HPDE6-E6E7 (cell line): ENCODE results near the gene UGCG.
"Not testable (repeated sequence)": the region's sequence is repeated elsewhere in the genome, so short reads cannot be mapped to it uniquely, and the experiment has no call there.

Source experiments
- DNase-seq: peaks from one replicate; pipeline ENCODE4 v3.0.0; 2011; ENCODE audit warnings: missing footprints; ENCODE audit errors: extremely low spot score

UGCG gene

DNA sequence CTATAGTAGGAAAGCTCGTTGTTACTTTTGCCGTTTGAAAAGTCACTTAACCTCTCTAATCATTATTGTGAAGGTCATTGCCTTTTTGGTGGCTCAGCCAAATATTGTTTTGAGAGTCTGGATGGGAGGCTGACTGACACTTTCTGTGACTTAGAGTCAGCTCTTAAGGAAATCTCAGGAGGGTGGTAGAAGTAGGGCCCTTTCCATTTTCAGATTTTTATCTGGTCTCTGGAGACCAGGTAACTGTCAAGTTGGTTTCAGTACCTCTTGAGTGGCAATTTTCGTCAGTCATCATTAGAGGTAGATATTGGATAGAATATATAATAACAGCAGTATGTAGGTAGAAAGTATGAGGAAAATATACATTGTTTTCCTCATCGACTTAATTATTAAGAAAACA, 23.3 kb downstream of the UGCG start:
- DNase-seq = no peak

DNA sequence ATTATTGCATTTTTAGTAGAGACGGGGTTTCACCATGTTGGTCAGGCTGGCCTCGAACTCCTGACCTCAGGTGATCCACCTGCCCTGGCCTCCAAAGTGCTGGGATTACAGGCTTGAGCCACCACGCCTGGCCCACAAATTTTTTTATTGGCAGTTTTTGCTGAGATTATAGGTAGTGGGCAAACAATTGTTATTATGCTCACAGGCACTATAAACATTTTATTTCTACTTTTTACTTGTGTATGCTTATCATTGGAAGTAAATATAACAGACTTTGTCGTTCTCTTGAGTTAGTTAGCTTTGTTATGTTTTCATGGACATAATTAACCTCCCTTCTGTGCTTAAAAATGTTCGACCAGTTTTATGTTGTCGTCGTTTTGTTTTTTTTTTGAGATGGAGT, 23.9 kb downstream of the UGCG start:
- no peak for DNase-seq

DNA sequence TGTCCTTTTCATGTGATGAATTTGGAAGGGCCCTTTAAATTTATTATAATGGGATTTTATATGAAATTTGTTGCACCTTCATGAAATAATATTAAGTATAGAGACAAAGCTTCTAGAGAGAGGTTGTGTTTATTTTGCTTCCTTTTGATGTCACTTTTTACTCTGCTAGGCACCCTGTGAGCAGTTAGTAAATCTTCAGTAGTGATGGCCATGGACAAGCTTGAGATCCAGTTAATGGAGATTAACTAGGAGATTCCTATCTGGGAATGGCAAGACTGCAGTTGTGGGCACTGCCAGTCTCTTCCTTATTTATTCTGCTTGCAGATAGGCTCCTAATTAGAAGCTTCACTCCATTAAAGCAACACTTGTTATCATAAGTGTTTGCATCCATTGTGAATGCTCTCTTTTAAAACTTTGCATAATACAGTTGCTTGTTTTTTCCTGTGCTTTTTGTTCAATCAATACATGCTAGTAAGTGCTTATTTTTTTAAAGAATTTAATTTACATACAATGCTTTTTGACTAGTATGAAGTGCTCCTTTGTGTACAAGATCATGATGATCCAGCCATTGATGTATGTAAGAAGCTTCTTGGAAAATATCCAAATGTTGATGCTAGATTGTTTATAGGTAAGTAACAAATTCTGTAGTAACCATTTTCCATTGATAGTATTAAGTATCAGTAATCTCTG, 25.9 kb downstream of the UGCG start:
- no peak for DNase-seq

DNA sequence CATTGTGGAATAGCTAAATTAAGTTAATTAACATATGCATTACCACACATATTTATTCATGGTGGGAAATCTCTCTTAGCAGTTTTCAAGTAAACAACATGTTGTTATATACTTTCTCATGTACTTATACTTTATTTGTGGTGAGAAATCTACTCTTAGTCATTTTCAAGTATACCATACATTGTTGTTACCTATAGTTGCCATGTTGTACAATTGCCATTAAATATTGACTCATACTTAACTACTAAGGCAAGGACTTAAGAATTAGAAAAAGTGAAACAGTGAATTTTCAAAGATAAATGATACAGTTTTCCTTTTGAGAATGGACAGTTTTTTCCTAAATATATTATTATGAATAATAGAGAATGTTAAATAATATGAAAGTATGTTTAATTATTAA, 27.7 kb downstream of the UGCG start:
- no peak for DNase-seq

DNA sequence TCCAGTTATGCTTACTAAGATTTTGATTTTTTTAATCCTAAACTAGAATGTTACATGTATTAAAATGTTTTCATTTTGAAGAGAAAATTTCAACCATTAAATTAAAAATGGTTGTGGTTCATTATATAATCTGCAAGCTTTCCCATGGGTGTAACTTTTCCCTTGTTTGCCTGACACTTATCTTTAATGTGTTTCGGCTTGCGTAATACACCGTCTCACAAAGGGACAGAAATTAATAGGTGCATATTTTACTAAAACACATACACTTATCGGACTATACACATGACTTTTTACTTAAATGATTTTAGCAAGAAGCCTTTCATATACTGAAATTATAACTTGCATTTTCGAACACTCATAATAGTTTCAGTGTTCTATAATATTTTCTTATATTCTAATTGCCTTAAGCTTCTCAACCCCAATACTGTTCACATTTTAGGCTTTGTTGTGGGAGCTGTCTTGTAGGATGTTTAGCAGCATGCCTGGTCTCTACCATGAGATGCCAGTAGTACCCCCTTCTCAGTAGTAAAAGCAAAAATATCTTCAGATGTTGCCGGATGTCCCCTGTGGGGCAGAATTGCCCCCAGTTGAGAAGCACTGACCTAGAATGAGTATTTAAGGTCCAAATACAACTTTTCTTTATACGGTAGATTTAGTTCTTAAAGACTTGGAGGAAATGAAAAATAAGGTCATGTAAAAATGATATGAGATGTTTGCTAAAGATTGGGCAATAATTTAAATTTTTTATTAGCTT, 28.6 kb downstream of the UGCG start:
- DNase-seq = no peak

DNA sequence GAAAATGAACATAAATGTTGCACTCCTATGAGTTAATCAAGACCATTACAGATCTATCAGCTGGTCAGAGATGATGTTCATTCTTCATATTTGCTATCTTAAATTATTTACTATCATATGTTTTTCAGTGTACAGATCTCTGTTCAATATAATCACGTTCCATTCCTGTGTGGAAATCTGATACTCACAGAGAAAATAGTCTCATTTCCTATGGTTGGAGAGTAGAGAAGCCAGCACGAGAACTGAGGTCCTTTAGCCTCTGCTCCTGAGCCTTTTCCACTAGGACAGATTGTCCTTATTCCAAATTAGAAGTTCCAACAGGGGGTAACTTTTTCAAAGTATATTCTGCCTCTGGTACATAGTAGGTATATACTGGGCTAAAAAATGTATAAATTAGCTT, 29.2 kb downstream of the UGCG start:
- DNase-seq = no peak

DNA sequence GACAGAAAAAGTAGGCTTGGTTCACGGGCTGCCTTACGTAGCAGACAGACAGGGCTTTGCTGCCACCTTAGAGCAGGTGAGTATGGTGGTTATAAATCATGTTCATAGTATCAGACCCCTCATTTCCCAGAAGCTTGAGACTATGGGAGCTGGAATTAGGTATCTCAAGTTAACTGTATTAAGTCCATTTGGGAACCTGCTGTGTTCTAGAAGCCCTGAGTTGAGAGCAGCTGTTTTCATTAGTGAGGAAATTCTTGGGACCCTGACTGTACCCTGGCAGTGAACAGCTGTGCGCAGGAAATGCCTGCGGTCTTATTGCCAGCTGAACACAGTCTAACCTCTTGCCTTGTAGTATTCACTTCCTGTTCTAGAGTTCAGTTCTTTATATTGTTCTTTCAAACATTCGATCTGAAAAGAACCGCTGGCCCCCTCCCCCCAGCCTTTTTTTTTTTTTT, 29.8 kb downstream of the UGCG start:
- DNase-seq = no peak

DNA sequence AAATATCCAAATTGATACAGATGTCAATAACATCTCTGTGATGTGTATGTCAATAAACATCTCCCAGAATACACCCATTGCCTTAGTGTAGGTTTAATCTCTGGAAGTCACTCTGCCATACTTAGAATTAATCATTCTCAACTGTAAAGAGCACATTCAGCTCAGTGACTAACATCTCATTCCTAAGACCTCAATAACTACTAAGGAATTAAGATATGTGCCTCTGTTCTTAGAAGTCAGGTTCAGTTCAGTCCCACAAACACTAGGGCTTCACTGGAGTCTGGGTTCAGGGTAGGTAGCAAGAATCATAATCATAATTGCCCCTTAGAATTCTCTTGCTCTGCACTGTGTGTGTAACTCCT, 31.7 kb downstream of the UGCG start:
- DNase-seq = no peak

DNA sequence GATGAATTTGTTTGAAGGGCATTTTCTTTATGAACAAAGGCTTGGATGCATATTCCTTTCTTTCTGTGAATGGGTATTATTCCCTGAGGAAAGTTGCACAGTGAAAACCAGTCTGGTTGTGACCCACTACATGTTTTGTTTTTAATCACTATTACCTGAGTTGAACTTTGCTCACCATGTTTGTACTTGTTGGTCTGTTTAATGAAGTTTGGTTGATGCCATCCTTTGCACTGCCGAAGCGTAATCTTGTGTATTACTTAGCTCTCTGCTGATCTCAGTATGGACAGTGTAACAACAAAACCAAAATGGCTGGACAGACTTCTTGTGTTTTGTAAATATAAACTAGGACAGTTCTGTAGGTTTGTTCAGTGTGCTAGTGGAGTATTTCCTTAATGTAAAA, 38.1 kb downstream of the UGCG start:
- no peak for DNase-seq

DNA sequence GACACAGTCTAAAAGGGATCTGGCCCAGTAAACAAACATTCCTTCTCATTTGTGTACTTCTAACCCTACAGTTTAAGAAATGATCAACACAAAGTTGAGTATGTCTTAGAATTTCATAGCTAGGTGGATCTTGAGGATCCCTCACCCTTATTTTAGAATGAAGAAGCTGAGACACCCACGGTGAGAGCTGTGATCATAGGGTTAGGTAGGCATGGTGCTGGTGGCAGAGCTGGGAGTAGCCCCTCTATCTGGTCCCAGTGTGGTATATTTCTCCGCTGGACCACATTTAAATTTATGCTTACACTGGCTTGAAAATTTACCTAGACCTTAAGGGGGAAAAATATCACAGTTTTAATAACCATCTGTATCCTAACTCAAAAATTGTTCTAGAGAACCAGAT, 39.8 kb downstream of the UGCG start:
- no peak for DNase-seq

DNA sequence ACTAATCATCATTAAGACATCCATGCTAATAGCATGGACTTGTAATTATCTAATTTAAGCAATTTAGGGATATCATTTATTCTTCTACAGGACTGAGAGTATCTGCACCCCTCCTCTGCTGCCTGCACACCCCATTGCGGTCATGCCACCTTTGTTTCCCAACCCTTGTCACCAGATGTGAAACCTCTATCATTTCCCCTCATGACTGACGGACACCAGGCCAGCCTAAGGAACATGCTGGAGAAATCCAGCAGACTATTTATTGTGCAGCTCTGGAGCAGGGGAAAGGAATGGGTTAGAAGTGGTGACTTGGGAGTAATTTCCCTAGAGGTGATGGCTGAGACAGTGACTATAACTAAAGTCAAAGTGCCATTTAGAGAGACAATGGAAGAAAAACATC, 40.7 kb downstream of the UGCG start:
- no peak for DNase-seq

DNA sequence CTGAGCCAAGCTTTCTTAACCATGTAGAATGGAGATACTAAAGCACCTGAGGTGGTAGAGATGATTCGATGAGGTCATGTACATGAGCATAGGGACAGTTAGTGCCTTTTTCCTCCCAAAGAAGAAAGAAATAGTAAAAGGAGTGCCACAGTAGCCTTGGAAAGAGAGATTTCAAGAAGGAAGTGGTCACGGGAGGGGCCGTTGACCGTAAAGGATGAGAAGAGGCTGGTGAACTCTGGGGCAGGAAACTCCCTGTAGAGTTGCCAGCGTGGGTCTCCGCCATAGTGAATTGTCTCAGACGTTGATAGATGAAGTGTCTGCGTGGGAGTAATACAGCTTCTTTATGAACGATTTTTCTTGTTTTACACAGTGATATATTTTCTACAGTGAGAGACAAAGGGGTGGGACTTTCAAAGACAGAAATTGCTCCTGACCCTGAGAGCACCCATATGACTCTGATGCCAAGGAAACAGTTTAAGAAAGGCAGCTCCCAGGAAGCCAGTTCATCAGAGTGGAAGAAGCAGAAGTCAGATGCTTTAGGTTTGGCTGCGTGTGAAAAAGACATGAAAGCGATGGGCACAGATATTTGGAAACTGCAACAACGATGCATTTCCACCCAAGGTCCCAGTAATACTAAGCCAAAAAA, 41.3 kb downstream of the UGCG start:
- no peak for DNase-seq

DNA sequence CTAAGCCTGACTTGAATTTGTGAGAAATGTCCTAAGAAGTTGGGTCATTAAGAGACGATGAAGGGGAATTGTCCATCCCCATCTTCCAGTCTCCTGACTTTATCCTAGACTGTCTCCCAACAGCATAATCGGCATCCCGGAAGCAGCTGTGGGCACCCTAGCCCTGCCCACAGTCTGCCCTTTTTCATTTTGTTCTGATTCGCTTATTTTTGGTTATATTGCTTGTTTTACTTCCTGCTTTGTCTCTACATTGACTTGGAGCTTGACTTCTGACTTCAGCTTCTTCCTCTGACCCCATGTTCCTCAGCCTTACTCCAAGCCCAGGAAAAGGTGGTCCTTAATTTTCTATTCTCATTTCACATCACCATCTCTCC, 41.8 kb downstream of the UGCG start:
- no peak for DNase-seq

DNA sequence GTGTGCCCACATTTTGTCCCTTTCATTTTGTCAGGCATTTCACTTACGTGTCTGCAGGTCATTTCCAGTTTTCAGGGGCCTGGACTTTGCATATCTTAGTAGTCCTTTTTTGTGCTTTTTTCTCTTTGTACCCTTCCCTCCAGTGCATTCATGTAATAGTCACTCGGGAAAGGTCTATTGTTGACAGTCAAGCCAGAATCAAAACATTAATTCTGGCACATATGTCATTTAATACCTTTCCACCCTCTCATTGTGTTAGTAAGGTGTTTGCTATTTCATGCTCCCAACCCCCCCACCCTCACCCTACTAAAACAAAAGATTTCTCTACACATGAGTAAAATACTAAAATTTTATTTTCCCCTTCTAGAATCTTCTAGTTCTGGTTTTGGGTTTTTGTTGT, 42.7 kb downstream of the UGCG start:
- no peak for DNase-seq

DNA sequence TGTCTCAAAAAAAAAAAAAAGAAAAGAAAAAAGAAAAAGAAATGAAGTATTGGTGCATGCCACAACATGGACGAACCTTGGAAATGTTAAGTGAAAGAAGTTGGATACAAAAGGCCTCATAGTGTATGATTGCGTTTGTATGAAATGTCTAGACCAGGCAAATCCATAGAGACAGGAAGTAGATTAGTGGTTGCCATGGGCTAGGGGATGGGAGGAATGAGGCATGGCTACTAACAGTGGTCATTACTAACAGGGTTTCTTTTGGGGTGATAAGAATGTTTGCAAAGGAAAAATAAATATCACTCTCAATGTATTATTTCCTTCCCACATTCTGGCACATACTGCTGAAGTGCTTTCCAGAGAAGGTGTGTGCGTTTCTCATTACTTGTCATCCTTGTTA, 44.1 kb downstream of the UGCG start:
- DNase-seq = no peak

DNA sequence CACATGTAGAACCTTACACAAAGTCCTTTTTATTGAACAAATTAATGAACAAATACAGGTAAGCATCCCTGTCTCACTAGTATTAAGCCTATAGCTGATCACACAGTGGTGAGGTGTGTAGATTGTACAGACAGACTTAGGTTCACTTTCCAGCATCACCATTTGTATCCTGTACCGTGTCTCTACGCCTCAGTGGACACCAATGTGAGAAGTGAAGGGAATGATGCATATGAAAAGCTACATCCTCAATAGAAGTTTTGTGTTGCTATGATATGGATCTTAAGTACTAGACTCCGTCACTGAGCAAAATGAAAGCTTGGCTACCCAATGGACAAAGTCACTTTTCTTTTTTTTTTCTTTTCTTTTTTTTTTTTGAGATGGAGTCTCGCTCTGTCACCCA, 46.6 kb downstream of the UGCG start:
- DNase-seq = no peak

DNA sequence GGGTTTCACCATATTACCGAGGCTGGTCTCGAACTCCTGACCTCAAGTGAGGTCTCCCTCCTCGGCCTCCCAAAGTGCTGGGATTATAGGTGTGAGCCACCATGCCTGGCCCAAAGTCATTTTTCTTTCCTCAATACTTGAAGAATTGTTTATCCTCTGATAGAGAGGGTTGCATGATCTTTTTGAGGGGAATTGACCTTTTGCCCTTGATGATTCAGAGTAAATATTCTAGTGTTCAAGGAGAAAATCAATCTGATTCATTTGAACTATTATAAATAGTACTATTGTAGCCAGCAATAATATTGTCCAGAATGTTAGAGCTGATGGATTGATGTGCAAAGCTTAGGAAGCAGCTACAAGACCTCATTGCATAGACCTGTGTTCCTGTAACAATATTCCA, 47.1 kb downstream of the UGCG start:
- DNase-seq = no peak

DNA sequence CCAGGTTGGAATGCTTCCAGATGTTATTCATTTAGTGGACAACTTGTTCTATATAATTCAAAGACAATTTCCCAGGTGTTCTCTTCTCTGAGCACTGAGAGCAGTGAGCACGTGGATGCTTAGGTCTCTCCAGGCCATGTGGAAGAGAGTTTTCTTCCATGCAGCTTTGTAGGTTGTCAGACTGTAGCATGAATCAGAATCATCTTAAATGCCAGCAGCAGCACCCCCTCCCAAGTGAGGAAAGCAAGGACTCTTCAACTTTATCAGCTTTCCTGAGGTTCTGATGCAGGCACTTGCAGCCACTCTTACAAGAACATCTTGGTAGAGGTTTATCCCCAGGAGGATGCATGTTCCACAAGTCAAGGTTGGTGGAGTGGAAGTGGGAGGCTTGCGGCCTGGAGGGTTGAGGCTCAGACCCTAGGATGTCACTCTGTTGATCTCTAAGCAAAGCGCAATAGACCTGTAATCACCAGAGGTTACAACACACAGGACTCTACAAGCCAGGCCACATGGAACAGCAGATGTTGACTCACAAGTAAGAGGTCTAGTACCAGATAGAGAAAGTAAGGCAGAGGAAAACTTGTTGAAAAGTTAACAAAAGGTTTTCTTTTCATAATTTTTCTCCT, 47.7 kb downstream of the UGCG start:
- no peak for DNase-seq

DNA sequence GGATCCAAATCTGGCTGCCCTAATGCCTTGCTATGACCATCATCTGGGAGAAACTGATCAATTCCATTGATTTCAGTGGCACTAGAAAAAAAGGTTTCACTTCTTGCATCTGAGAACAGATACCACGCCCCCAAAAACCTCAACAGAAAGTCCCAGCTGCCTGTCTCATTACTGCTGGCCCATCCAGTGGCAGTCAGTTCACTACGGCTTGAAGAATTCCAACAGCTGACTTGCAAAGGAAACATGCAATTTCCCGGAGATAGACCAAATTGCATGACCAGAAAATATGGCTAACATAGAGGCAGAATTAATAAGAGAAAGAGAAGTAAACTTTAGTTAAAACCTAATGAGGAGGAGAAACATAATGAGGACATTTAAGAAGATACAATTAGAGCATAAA, 48.6 kb downstream of the UGCG start:
- no peak for DNase-seq

DNA sequence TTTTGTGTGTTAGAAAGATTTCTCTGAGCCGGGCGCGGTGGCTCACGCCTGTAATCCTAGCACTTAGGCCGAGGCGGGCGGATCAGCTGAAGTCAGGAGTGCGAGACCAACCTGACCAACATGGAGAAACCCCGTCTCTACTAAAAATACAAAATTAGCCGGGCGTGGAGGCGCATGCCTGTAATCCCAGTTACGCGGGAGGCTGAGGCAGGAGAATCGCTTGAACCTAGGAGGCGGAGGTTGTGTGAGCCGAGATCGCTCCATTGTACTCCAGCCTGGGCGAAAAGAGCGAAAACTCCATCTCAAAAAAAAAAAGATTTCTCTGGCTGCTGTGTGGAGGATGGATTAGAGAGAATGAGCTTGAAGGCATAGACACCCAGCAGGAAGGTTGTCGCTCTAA, 51.5 kb downstream of the UGCG start:
- DNase-seq = not testable (repeated sequence)

DNA sequence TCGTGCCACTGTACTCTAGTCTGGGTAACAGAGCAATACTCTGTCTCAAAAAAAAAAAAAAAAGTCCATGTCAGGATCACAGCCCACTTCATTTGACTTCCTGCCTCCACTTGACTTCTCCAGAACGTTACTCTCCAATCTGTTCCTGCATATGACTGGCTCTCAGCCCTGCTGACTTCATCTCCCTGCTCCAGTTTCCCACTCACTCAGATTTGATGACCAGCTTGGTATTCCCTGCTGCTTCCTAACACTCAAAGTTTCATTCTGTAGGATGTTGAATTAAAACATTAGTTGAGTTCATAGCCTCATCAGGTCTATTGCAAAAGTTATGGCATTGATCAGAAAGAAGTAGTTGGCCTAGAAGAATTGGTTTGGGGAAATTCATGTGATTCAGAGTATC, 52.3 kb downstream of the UGCG start:
- DNase-seq = no peak

DNA sequence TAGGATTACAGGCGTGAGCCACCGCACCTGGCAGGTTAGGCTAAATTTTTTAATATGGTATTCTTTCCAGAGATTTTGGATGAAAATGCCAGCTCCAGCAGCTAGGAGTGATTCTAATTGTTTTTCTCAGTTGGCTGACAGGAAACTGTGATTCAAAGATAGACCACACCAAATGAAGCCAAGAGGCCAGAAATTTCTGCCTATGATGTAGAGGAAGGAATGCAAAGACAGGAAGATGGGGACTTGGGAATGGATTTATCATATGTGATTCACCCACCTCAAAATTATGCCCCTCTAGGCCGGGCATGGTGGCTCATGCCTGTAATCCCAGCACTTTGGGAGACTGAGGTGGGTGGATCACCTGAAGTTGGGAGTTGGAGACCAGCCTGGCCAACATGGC, 53.3 kb downstream of the UGCG start:
- no peak for DNase-seq

DNA sequence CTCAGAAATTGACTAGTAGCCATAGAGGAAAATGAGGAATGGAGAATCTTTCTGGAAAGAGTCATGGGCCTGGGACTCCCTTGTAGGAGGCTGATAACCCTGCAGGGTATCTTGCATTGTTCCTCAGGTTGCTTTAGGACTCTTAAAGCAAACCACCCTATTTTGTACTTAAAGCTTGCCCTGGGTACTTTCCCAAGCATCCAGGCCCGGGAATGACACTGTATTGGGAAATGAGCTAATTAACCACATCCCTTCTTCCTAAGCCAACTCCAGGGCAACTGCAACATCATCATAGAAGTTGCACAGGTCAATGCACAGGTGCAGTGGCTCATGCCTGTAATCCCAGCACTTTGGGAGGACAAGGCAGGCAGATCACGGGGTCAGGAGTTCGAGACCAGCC, 55.9 kb downstream of the UGCG start:
- DNase-seq = no peak
